AG20443 (cell line): ENCODE measurements around the gene CSHL1.
A peak's percentile ranks its signal among the peaks of the same experiment; 100 is the strongest.

ENCODE experiments used
- DNase-seq: peaks from one replicate; pipeline ENCODE4 v3.0.0; 2012; ENCODE audit warnings: low spot score, mixed read lengths

CSHL1 gene

GRCh38 chr17:63911041-63911635 lies at the start of gene CSHL1:
Gene CSHL1, minus strand, starts transcription at chr17:63911258. Its CDS starts 62 bp downstream, at chr17:63911196.
- DNase-seq, result no peak

GRCh38 chr17:63960430-63960829 lies 49.4 kb upstream of the CSHL1 start:
- DNase-seq, result no peak

- no peak for DNase-seq
Measured at GRCh38 chr17:63960006-63960405, 48.9 kb upstream of the CSHL1 start.

GRCh38 chr17:63956296-63956920 lies 45.4 kb upstream of the CSHL1 start:
- peak; percentile 35 for DNase-seq

- no peak for DNase-seq
Measured at GRCh38 chr17:63955791-63956190, 44.7 kb upstream of the CSHL1 start.

GRCh38 chr17:63955232-63955631 lies 44.2 kb upstream of the CSHL1 start:
- no peak for DNase-seq

GRCh38 chr17:63954402-63955063 lies 43.5 kb upstream of the CSHL1 start:
- no peak for DNase-seq

- DNase-seq, result no peak
Measured at GRCh38 chr17:63950940-63951907, 40.2 kb upstream of the CSHL1 start.

- DNase-seq, result no peak
Measured at GRCh38 chr17:63949576-63950250, 38.7 kb upstream of the CSHL1 start.

- DNase-seq, result no peak
Measured at GRCh38 chr17:63948521-63948920, 37.5 kb upstream of the CSHL1 start.

- DNase-seq, result no peak
Measured at GRCh38 chr17:63947711-63948330, 36.8 kb upstream of the CSHL1 start.

- DNase-seq, result peak; percentile 87
Measured at GRCh38 chr17:63946440-63947363, 35.6 kb upstream of the CSHL1 start.

GRCh38 chr17:63945784-63946439 lies 34.9 kb upstream of the CSHL1 start:
- DNase-seq, result no peak

- no peak for DNase-seq
Measured at GRCh38 chr17:63944736-63945499, 33.9 kb upstream of the CSHL1 start.

GRCh38 chr17:63943745-63944144 lies 32.7 kb upstream of the CSHL1 start:
- DNase-seq, result no peak

- no peak for DNase-seq
Measured at GRCh38 chr17:63942309-63942985, 31.4 kb upstream of the CSHL1 start.

- DNase-seq, result no peak
Measured at GRCh38 chr17:63941751-63942150, 30.7 kb upstream of the CSHL1 start.

GRCh38 chr17:63941162-63941561 lies 30.1 kb upstream of the CSHL1 start:
- DNase-seq, result no peak
